ENCODE data around the gene PKP4. TPM values are rescaled to one million over a fixed set of nuclear protein-coding genes. Genes with fewer than 3 reads are reported as not detected.

The PKP4 gene
- total RNA-seq, 1 donor from 2014 or later, result 64.9 TPM

- peaks cover 45% of the 10 kb centered on the region for H3K4me1 Mint-ChIP-seq (ENCODE audit: unreplicated experiment)
These were observed 36.7 kb downstream of the PKP4 start for GRCh38 chr2:158493458-158493857.

GRCh38 chr2:158495175-158495574 lies 38.4 kb downstream of the PKP4 start:
- no peak for TF ChIP-seq CTCF (IDR thresholded peaks at IDR 0.05; ENCODE audit: unreplicated experiment)
- H3K9me3 Mint-ChIP-seq (ENCODE audit: unreplicated experiment), result no peaks in the 10 kb centered on the region
- no peak for DNase-seq (ENCODE audit: low spot score)
- H3K27me3 Mint-ChIP-seq (ENCODE audit: unreplicated experiment), result no peaks in the 10 kb centered on the region
- peaks cover 35% of the 10 kb centered on the region for H3K4me1 Mint-ChIP-seq (ENCODE audit: unreplicated experiment)
- no peak overlapping the region for H3K4me3 Mint-ChIP-seq (ENCODE audit: unreplicated experiment)
- no peaks in the 10 kb centered on the region for H3K36me3 Mint-ChIP-seq (ENCODE audit: low read depth, unreplicated experiment)
- H3K27ac Mint-ChIP-seq (ENCODE audit: unreplicated experiment), result no peak overlapping the region

More at GRCh38 chr2:158493458-158493857, 36.7 kb downstream of the PKP4 start:
- no peaks in the 10 kb centered on the region for H3K27me3 Mint-ChIP-seq (ENCODE audit: unreplicated experiment)
- H3K4me3 Mint-ChIP-seq (ENCODE audit: unreplicated experiment), result no peak overlapping the region
- no peak for DNase-seq (ENCODE audit: low spot score)
- no peak overlapping the region for H3K27ac Mint-ChIP-seq (ENCODE audit: unreplicated experiment)
- H3K36me3 Mint-ChIP-seq (ENCODE audit: low read depth, unreplicated experiment), result no peaks in the 10 kb centered on the region
- no peak for TF ChIP-seq CTCF (IDR thresholded peaks at IDR 0.05; ENCODE audit: unreplicated experiment)
- no peaks in the 10 kb centered on the region for H3K9me3 Mint-ChIP-seq (ENCODE audit: unreplicated experiment)

GRCh38 chr2:158496986-158497385 lies 40.2 kb downstream of the PKP4 start:
- no peak for TF ChIP-seq CTCF (IDR thresholded peaks at IDR 0.05; ENCODE audit: unreplicated experiment)
- Mint-ChIP-seq H3K4me1 (ENCODE audit: unreplicated experiment) (peaks cover 23% of the 10 kb centered on the region), H3K36me3 (ENCODE audit: low read depth, unreplicated experiment) (no peaks in the 10 kb centered on the region), H3K4me3 (ENCODE audit: unreplicated experiment) (no peak overlapping the region), H3K27ac (ENCODE audit: unreplicated experiment) (no peak overlapping the region), H3K27me3 (ENCODE audit: unreplicated experiment) (no peaks in the 10 kb centered on the region), H3K9me3 (ENCODE audit: unreplicated experiment) (no peaks in the 10 kb centered on the region)
- DNase-seq (ENCODE audit: low spot score), result no peak

GRCh38 chr2:158497486-158497885 lies 40.7 kb downstream of the PKP4 start:
- DNase-seq (ENCODE audit: low spot score), result no peak
- TF ChIP-seq CTCF (IDR thresholded peaks at IDR 0.05; ENCODE audit: unreplicated experiment), result no peak
- no peak overlapping the region for H3K4me3 Mint-ChIP-seq (ENCODE audit: unreplicated experiment)
- H3K4me1 Mint-ChIP-seq (ENCODE audit: unreplicated experiment), result peaks cover 18% of the 10 kb centered on the region
- no peaks in the 10 kb centered on the region for H3K36me3 Mint-ChIP-seq (ENCODE audit: low read depth, unreplicated experiment)
- H3K27me3 Mint-ChIP-seq (ENCODE audit: unreplicated experiment), result no peaks in the 10 kb centered on the region
- no peaks in the 10 kb centered on the region for H3K9me3 Mint-ChIP-seq (ENCODE audit: unreplicated experiment)
- peak overlapping the region; percentile 17 for H3K27ac Mint-ChIP-seq (ENCODE audit: unreplicated experiment)

DNA sequence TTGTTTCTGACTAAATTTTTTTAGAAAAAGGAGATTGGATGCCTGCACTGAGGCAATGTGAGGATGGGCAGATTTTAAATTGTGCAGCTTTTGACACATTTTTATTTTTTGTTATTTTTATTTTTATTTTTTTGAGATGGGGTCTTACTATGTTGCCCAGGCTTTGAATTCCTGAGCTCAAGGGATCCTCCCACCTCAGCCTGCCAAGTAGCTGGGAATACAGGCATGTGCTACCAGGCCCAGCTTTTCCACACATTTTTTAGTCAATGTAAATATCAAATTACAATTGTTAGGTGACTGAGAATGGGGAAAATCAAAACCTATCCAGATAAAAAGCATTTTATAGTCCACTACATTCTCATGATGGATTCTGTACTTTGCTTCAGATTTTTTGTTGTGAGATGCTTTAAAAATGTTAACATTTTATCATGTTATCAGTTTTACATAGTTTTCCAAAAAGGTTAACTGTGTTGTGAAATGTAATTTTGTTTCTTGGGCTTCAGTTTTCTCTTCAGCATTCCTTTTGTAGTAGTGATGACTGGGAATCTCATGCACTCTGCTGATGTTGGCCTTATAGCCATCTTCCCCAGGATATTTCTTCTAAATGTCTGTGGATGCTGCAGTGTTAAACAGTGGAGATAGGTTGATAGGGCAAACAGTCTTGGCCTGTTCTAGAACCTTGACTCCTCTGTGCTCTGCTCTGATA lies 41.4 kb downstream of the PKP4 start:
- H3K4me3 Mint-ChIP-seq (ENCODE audit: unreplicated experiment), result no peak overlapping the region

More for the DNA sequence above, 41.4 kb downstream of the PKP4 start:
- H3K27me3 Mint-ChIP-seq (ENCODE audit: unreplicated experiment), result no peaks in the 10 kb centered on the region
- no peak for TF ChIP-seq CTCF (IDR thresholded peaks at IDR 0.05; ENCODE audit: unreplicated experiment)
- DNase-seq (ENCODE audit: low spot score), result no peak
- H3K36me3 Mint-ChIP-seq (ENCODE audit: low read depth, unreplicated experiment), result no peaks in the 10 kb centered on the region
- H3K4me1 Mint-ChIP-seq (ENCODE audit: unreplicated experiment), result peaks cover 16% of the 10 kb centered on the region
- no peaks in the 10 kb centered on the region for H3K9me3 Mint-ChIP-seq (ENCODE audit: unreplicated experiment)
- peak overlapping the region; percentile 17 for H3K27ac Mint-ChIP-seq (ENCODE audit: unreplicated experiment)

Measured in endothelial cell (in vitro differentiated cells).